ENCODE results near the gene MCEE. TPM values are rescaled to one million over a fixed set of nuclear protein-coding genes. Genes with fewer than 3 reads are reported as not detected.

MCEE gene
- polyA plus RNA-seq, 1 experiment, result 10.8 TPM

GRCh38 chr2:71072492-71072891, 57.5 kb downstream of the MCEE start:
- ChIA-PET CTCF (interaction anchor here (0.9 to 5.4 kb wide), 3 partner anchors 28 to 202 kb away, joined by 3 to 19 read pairs (median 3); no protein-coding TSS in a partner anchor), POLR2A (no interaction called here)

GRCh38 chr2:71071681-71072398, 58.2 kb downstream of the MCEE start:
- DNase-seq (ENCODE audit: low read depth), result no peak
- no peak for TF ChIP-seq CTCF (IDR thresholded peaks at IDR 0.05; ENCODE audit: insufficient read depth, low read depth, low read length)
- ChIA-PET CTCF (interaction anchor here (0.9 to 5.4 kb wide), 6 partner anchors 11 to 201 kb away, joined by 3 to 19 read pairs (median 4); no protein-coding TSS in a partner anchor), POLR2A (no interaction called here)
- Histone ChIP-seq H3K27me3 (ENCODE audit: control insufficient read depth, insufficient read depth, low read length) (no peaks in the 10 kb centered on the region), H3K36me3 (ENCODE audit: control insufficient read depth, insufficient read depth, low read length) (peaks cover 20% of the 10 kb centered on the region), H3K4me3 (ENCODE audit: low read depth, low read length) (no peak overlapping the region)

More at GRCh38 chr2:71072492-71072891, 57.5 kb downstream of the MCEE start:
- H3K27me3 ChIP-seq (ENCODE audit: control insufficient read depth, insufficient read depth, low read length), result no peaks in the 10 kb centered on the region
- no peak overlapping the region for H3K4me3 ChIP-seq (ENCODE audit: low read depth, low read length)
- H3K36me3 ChIP-seq (ENCODE audit: control insufficient read depth, insufficient read depth, low read length), result peaks cover 20% of the 10 kb centered on the region
- TF ChIP-seq CTCF (IDR thresholded peaks at IDR 0.05; ENCODE audit: insufficient read depth, low read depth, low read length), result no peak
- DNase-seq (ENCODE audit: low read depth), result no peak

DNA sequence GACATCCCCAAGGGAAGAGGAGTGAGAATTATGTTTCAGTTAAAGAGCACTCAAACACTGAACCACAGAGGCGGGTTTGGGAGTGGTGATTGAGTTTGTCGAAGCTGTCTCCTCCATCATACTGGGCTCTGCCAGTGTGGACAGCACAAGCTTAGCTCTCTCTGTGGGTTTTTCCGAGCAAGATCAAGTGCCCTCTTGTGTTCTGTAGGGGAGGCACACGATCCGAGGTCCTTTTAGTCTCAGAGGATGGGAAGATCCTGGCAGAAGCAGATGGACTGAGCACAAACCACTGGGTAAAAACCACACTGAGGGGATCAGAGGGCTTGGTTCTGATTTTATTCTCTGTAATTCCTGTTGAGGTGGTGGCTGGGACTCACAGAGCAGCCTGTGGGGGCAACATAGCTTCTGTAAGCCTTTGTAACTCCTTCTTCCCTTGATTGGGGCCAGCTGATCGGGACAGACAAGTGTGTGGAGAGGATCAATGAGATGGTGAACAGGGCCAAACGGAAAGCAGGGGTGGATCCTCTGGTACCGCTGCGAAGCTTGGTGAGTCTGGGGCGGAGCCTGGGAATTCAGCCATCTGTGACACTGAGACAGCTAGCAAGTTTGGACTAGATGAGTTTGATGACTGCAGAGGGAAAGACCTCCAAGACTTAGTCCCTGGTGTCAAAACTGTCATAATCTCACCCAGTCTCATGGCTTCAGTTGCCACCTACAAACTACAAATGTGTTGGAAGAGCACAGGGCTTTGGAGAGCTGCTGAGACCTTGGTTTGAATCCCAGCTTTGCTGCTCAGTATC, 59.5 kb downstream of the MCEE start:
- POLR2A ChIA-PET, result no interaction called here
- DNase-seq (ENCODE audit: low read depth), result no peak
- Histone ChIP-seq H3K4me3 (ENCODE audit: low read depth, low read length) (no peak overlapping the region), H3K27me3 (ENCODE audit: control insufficient read depth, insufficient read depth, low read length) (no peaks in the 10 kb centered on the region), H3K36me3 (ENCODE audit: control insufficient read depth, insufficient read depth, low read length) (peaks cover 14% of the 10 kb centered on the region)
- CTCF ChIA-PET, result interaction anchor here (0.7 to 5.4 kb wide), 11 partner anchors 10 to 199 kb away, joined by 3 to 19 read pairs (median 4); partner anchors contain the start of gene MCEE
- peak; percentile 53 for TF ChIP-seq CTCF (IDR thresholded peaks at IDR 0.05; ENCODE audit: insufficient read depth, low read depth, low read length)

GRCh38 chr2:71069376-71069775, 60.7 kb downstream of the MCEE start:
- H3K36me3 ChIP-seq (ENCODE audit: control insufficient read depth, insufficient read depth, low read length), result peaks cover 14% of the 10 kb centered on the region

More at GRCh38 chr2:71069376-71069775, 60.7 kb downstream of the MCEE start:
- POLR2A ChIA-PET, result no interaction called here
- DNase-seq (ENCODE audit: low read depth), result no peak
- CTCF ChIA-PET, result interaction anchor here (0.7 to 5.4 kb wide), 10 partner anchors 9 to 198 kb away, joined by 3 to 19 read pairs (median 6); no protein-coding TSS in a partner anchor
- Histone ChIP-seq H3K27me3 (ENCODE audit: control insufficient read depth, insufficient read depth, low read length) (no peaks in the 10 kb centered on the region), H3K4me3 (ENCODE audit: low read depth, low read length) (peak overlapping the region; percentile 71)
- TF ChIP-seq CTCF (IDR thresholded peaks at IDR 0.05; ENCODE audit: insufficient read depth, low read depth, low read length), result no peak

All from BJ (cell line).